NT2/D1 (cell line): ENCODE data around the gene OBSCN.

ENCODE experiments used
- DNase-seq: peaks from one replicate; pipeline ENCODE4 v3.0.0-alpha.2; 2011; ENCODE audit warnings: low read depth, low spot score
- H3K27me3 ChIP-seq: 2 replicates; pipeline ENCODE4 v1.6.0; 2011; ENCODE audit warnings: mild to moderate bottlenecking; ENCODE audit not compliant: insufficient read length, insufficient read depth
- H3K36me3 ChIP-seq: 2 replicates; pipeline ENCODE4 v1.6.1; 2011; ENCODE audit warnings: mild to moderate bottlenecking, low read length, mixed read lengths; ENCODE audit not compliant: insufficient read depth, insufficient read length
- H3K4me1 ChIP-seq: 2 replicates; pipeline ENCODE4 v1.5.1; 2011; ENCODE audit not compliant: insufficient read depth, insufficient read length
- H3K4me3 ChIP-seq: 2 replicates; pipeline ENCODE4 v1.5.1; 2011; ENCODE audit warnings: low read depth; ENCODE audit not compliant: insufficient read length
- H3K9ac ChIP-seq: 2 replicates; pipeline ENCODE4 v1.6.0; 2011; ENCODE audit warnings: low read depth; ENCODE audit not compliant: insufficient read length
- H3K9me3 ChIP-seq: 2 replicates; pipeline ENCODE4 v1.5.1; 2011; ENCODE audit warnings: mild to moderate bottlenecking, low read length; ENCODE audit not compliant: insufficient read depth
- SUZ12 ChIP-seq: IDR thresholded peaks from 2 replicates; pipeline ENCODE4 v1.6.1; 2011; ENCODE audit not compliant: insufficient read length, insufficient read depth; ENCODE audit errors: extremely low read depth
- YY1 ChIP-seq: IDR thresholded peaks from 2 replicates; pipeline ENCODE4 v1.6.1; 2011; ENCODE audit not compliant: insufficient read length, insufficient read depth
- ZNF274 ChIP-seq: IDR thresholded peaks from 2 replicates; pipeline ENCODE4 v1.6.1; 2011; ENCODE audit warnings: mild to moderate bottlenecking, low read depth, low read length

The OBSCN gene

GRCh38 chr1:228350831-228351781 is 143.3 kb downstream of the OBSCN start:
- no peak for DNase-seq
- Histone ChIP-seq H3K36me3 (peaks cover 12% of the 10 kb centered on the region), H3K4me1 (no peaks in the 10 kb centered on the region), H3K4me3 (no peak overlapping the region), H3K9me3 (no peaks in the 10 kb centered on the region), H3K27me3 (no peaks in the 10 kb centered on the region), H3K9ac (no peak overlapping the region)
- TF ChIP-seq YY1 (no peak), ZNF274 (no peak), SUZ12 (no peak)

- Histone ChIP-seq H3K36me3 (peaks cover 12% of the 10 kb centered on the region), H3K4me3 (no peak overlapping the region), H3K27me3 (no peaks in the 10 kb centered on the region), H3K4me1 (no peaks in the 10 kb centered on the region), H3K9ac (no peak overlapping the region), H3K9me3 (no peaks in the 10 kb centered on the region)
- no peak for TF ChIP-seq YY1
- no peak for TF ChIP-seq SUZ12
- TF ChIP-seq ZNF274 = no peak
- DNase-seq = no peak
These were observed 144.0 kb downstream of the OBSCN start for GRCh38 chr1:228351850-228352249.

GRCh38 chr1:228352677-228353481 is 145.0 kb downstream of the OBSCN start:
- Histone ChIP-seq H3K36me3 (peaks cover 12% of the 10 kb centered on the region), H3K9me3 (0 out of 2 replicates have a peak, but pooled peaks cover under 1% of the 10 kb centered on the region), H3K27me3 (no peaks in the 10 kb centered on the region), H3K9ac (no peak overlapping the region), H3K4me1 (no peaks in the 10 kb centered on the region), H3K4me3 (no peak overlapping the region)
- no peak for TF ChIP-seq ZNF274
- TF ChIP-seq YY1 = no peak
- TF ChIP-seq SUZ12 = no peak
- no peak for DNase-seq

GRCh38 chr1:228353601-228354371 is 145.9 kb downstream of the OBSCN start:
- H3K9ac ChIP-seq = no peak overlapping the region
- peaks cover 5% of the 10 kb centered on the region for H3K4me1 ChIP-seq
- peaks cover 10% of the 10 kb centered on the region for H3K9me3 ChIP-seq
- DNase-seq = no peak
- peaks cover 12% of the 10 kb centered on the region for H3K36me3 ChIP-seq
- H3K4me3 ChIP-seq = no peak overlapping the region
- no peaks in the 10 kb centered on the region for H3K27me3 ChIP-seq
- TF ChIP-seq ZNF274 = no peak
- TF ChIP-seq YY1 = no peak
- no peak for TF ChIP-seq SUZ12

- no peak for TF ChIP-seq ZNF274
- TF ChIP-seq YY1 = no peak
- TF ChIP-seq SUZ12 = no peak
- Histone ChIP-seq H3K9ac (no peak overlapping the region), H3K4me1 (peaks cover 11% of the 10 kb centered on the region), H3K36me3 (peaks cover 12% of the 10 kb centered on the region), H3K27me3 (no peaks in the 10 kb centered on the region), H3K4me3 (no peak overlapping the region), H3K9me3 (peaks cover 12% of the 10 kb centered on the region)
- DNase-seq = no peak
These were observed 146.8 kb downstream of the OBSCN start for GRCh38 chr1:228354390-228355320.

- H3K9me3 ChIP-seq = peaks cover 12% of the 10 kb centered on the region
- TF ChIP-seq YY1 (no peak), SUZ12 (no peak), ZNF274 (no peak)
- no peak for DNase-seq
- no peak overlapping the region for H3K4me3 ChIP-seq
- H3K36me3 ChIP-seq = peaks cover 3% of the 10 kb centered on the region
- no peaks in the 10 kb centered on the region for H3K27me3 ChIP-seq
- peaks cover 13% of the 10 kb centered on the region for H3K4me1 ChIP-seq
- no peak overlapping the region for H3K9ac ChIP-seq
These were observed 149.2 kb downstream of the OBSCN start for GRCh38 chr1:228356897-228357680.
